Neuron (in vitro differentiated cells): Measurements from ENCODE around the gene NCAM2.
"Not testable (repeated sequence)": the region's sequence is repeated elsewhere in the genome, so short reads cannot be mapped to it uniquely, and the experiment has no call there.

Experiments used
- H2AFZ ChIP-seq: one replicate; pipeline ENCODE4 v1.6.1; 2013; ENCODE audit warnings: low read depth, mild to moderate bottlenecking, inconsistent platforms, low read length, moderate library complexity
- H3K27me3 ChIP-seq: one replicate; pipeline ENCODE4 v1.6.1; 2013; ENCODE audit warnings: low read length; ENCODE audit not compliant: insufficient read depth
- H3K36me3 ChIP-seq: one replicate; pipeline ENCODE4 v1.6.1; 2013; ENCODE audit warnings: low read length; ENCODE audit not compliant: insufficient read depth
- H3K4me1 ChIP-seq: one replicate; pipeline ENCODE4 v1.6.1; 2013; ENCODE audit warnings: low read length; ENCODE audit not compliant: insufficient read depth
- H3K4me3 ChIP-seq: 2 replicates; pipeline ENCODE4 v1.5.1; 2013; ENCODE audit warnings: mild to moderate bottlenecking, low read length, moderate library complexity
- H3K9me3 ChIP-seq: one replicate; pipeline ENCODE4 v1.6.1; 2013; ENCODE audit warnings: low read length

Gene NCAM2

DNA sequence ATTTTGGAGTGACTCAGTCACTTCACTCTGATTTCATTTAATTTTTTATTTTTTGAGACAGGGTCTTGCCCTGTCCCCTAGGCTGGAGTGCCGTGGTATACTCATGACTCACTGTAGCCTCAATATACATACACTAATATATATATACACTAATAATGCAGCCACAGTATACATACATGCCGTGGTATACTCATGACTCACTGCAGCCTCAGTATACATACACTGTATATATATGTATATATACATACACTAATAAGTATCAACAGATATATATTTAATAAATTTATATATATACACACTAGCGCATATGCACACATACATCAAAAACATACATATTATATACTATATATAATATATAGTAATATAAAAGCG, 149.2 kb downstream of the NCAM2 start:
- H3K36me3 ChIP-seq: no peaks in the 10 kb centered on the region
- H3K4me3 ChIP-seq: no peak overlapping the region
- no peaks in the 10 kb centered on the region for H3K9me3 ChIP-seq
- H3K27me3 ChIP-seq: no peaks in the 10 kb centered on the region
- H3K4me1 ChIP-seq: no peaks in the 10 kb centered on the region
- no peak overlapping the region for H2AFZ ChIP-seq

DNA sequence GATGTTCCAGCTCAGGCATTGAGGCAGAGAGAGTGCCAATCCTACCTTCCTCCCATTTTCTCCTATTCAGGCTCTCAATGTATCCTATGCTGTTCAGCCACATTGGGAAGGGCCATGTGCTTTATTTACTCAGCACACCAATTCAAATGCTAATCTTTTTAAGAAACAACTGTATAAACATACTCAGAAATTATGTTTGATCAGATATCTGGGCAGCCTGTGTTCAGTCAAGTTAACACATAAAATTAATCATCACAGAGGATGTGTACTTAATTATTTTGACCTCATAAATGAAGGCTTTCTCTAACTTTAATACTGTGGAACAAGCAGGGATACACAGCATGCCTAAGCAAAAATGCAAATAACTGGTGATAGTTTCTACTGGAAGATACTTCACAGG, 149.8 kb downstream of the NCAM2 start:
- Histone ChIP-seq H2AFZ (no peak overlapping the region), H3K9me3 (no peaks in the 10 kb centered on the region), H3K36me3 (no peaks in the 10 kb centered on the region), H3K4me1 (no peaks in the 10 kb centered on the region), H3K4me3 (no peak overlapping the region), H3K27me3 (no peaks in the 10 kb centered on the region)

DNA sequence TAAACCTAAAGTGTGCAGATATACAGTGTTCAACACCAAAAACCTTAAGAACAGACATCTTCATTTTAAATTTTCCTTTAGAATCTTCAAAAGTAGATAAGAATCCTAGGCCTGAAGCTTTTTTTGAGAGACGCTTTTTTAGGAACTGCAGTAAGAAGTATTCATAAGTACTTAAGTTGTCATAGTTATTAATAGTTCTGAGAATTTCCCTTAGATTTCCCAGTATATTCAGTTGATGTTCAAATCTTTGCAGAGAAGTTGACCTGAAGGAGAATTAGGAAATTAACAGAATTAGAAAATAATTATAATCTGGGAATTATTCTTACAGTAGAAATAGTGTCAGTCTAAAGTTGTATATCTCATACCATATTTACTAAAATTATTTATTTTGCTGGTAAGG, 150.3 kb downstream of the NCAM2 start:
- Histone ChIP-seq H2AFZ (no peak overlapping the region), H3K9me3 (no peaks in the 10 kb centered on the region)

DNA sequence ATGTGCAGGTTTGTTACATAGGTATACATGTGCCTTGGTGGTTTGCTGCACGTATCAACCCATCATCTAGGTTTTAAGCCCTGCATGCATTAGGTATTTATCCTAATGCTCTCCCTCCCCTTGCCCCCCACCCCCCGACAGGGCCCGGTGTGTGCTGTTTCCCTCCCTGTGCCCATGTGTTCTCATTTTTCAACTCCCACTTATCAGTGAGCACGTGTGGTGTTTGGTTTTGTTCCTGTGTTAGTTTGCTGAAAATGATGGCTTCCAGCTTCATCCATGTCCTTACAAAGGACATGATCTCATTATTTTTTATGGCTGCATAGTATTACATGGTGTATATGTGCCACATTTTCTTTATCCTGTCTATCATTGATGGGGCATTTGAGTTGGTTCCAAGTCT, 151.2 kb downstream of the NCAM2 start:
- not testable (repeated sequence) for H2AFZ ChIP-seq, H3K4me3 ChIP-seq, H3K4me1 ChIP-seq, H3K9me3 ChIP-seq, H3K36me3 ChIP-seq, H3K27me3 ChIP-seq

More for the DNA sequence above, 150.3 kb downstream of the NCAM2 start:
- no peaks in the 10 kb centered on the region for H3K27me3 ChIP-seq
- H3K4me3 ChIP-seq: no peak overlapping the region
- no peaks in the 10 kb centered on the region for H3K4me1 ChIP-seq
- no peaks in the 10 kb centered on the region for H3K36me3 ChIP-seq

DNA sequence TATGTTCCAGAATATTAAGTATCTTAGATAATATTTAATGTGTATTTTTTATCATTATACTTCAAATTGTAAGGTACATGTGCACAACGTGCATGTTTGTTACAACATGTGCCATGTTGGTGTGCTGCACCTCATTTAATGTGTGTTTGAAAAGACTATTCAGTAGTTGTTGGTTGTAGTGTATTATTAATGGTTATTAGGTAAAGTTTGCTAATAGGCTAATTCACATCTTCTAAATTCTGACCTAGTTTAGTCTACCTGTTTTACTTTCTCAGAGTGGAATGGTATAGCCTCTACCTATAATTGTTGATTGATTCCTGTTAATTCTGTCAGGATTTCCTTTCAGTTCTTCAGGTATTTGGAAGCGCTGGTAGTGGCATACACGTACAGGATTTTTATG, 153.0 kb downstream of the NCAM2 start:
- Histone ChIP-seq H3K4me3 (no peak overlapping the region), H3K4me1 (no peaks in the 10 kb centered on the region), H3K36me3 (no peaks in the 10 kb centered on the region), H3K9me3 (no peaks in the 10 kb centered on the region), H3K27me3 (no peaks in the 10 kb centered on the region), H2AFZ (no peak overlapping the region)

DNA sequence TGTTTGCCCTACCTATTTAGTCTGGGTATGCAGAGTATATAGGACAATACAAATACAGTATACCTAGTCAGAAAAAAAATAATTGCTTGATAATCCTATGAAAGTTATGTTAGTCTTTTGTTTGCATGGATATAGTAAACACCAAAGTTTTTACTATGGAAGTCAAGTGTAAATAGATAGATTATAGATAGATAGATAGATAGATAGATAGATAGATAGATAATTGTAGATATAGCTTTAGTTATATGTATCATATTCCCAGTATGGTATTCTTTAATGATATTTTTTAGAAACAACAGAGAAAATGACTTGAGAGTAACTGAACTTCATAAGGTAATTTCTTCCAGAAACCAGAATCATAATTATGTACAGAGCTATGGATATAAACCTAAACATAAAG, 158.2 kb downstream of the NCAM2 start:
- no peaks in the 10 kb centered on the region for H3K4me1 ChIP-seq
- H3K27me3 ChIP-seq: no peaks in the 10 kb centered on the region
- H2AFZ ChIP-seq: no peak overlapping the region
- H3K4me3 ChIP-seq: no peak overlapping the region
- no peaks in the 10 kb centered on the region for H3K9me3 ChIP-seq
- H3K36me3 ChIP-seq: no peaks in the 10 kb centered on the region

DNA sequence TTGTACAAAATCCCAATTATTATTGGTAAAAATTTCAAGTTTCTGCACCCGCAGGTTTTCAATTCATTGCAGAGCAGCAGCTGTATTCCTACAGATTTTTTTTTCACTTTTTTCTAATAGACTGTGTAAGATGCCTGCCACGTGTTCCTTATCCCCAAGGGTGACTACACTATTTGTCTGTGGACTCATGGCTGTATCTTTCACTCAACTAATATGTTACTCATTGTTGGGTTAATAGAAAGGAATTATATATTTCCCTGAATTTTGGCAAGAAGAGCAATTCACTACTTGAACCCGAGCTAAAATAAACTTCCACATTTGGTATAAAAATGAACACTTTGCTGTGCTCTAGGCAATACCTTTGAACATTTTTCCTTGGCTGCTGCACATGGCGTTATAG, 158.7 kb downstream of the NCAM2 start:
- Histone ChIP-seq H3K4me1 (no peaks in the 10 kb centered on the region), H3K9me3 (no peaks in the 10 kb centered on the region), H3K4me3 (no peak overlapping the region), H2AFZ (no peak overlapping the region), H3K27me3 (no peaks in the 10 kb centered on the region), H3K36me3 (no peaks in the 10 kb centered on the region)

DNA sequence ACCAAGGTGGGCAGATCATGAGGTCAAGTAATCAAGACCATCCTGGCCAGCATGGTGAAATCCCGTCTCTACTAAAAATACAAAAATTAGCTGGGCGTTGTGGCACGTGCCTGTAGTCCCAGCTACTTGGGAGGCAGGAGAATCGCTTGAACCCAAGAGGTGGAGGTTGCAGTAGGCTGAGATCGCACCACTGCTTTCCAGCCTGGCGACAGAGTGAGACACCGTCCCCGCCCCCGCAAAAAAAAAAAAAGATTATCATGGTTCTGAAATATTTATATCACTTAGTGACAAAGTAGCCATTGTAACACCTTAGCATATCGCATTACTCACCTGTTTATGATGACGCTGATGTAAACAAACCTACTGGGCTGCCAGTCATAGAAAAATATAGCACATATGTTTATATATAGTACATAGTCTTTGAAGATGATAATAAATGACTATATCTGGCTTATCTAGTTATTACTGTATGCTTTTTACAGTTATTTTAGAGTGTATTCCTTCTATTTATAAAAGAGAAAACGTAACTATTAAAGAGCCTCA, 160.2 kb downstream of the NCAM2 start:
- no peaks in the 10 kb centered on the region for H3K9me3 ChIP-seq
- no peak overlapping the region for H3K4me3 ChIP-seq
- H3K27me3 ChIP-seq: no peaks in the 10 kb centered on the region
- no peak overlapping the region for H2AFZ ChIP-seq
- no peaks in the 10 kb centered on the region for H3K36me3 ChIP-seq
- no peaks in the 10 kb centered on the region for H3K4me1 ChIP-seq

DNA sequence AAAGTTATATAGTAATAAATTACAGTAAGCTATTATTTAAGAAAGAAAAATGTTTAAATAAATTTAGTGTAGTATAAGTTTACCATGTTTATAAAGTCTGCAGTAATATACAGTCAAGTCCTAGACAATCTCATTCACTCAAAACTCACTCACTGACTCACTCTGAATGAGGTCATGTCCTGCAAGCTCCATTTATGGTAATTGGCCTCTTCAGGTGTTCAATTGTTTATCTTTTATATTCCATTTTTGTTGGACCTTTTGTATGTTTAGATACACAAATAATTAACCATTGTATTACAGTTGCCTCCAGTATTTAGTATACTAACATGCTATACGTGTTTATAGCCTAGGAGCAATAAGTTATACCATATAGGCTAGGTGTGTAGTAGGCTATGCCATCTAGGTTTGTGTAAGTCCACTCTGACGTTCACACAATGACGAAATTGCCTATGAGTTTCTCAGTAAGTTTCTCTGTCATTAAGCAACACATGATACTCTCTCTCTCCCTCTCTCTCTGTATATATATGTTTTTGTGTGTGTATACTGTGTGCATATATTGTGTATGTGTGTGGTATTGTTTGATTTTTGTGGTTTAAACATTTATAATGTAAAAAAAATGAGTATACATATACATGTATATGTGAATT, 161.2 kb downstream of the NCAM2 start:
- Histone ChIP-seq H2AFZ (no peak overlapping the region), H3K36me3 (no peaks in the 10 kb centered on the region), H3K9me3 (no peaks in the 10 kb centered on the region), H3K27me3 (no peaks in the 10 kb centered on the region), H3K4me3 (no peak overlapping the region), H3K4me1 (no peaks in the 10 kb centered on the region)

DNA sequence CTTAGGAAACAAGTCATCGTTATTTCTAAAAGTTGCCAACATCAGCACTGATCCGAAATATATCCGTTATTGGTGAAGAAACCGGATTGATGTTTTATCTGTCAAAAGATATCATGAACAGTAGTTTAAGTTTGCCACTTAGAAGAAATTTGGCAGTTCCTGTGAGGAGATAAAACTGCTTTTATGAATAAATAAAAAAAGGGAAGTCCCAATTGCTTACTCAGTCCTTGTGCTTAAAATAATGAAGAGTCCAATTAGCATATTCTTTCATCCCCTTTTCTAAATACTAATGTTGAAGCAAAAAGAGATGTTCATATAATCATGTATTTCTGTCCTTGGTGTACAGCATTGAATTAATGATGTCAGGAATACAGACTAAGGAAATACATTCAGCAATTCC, 164.6 kb downstream of the NCAM2 start:
- Histone ChIP-seq H2AFZ (no peak overlapping the region), H3K4me3 (no peak overlapping the region), H3K27me3 (no peaks in the 10 kb centered on the region), H3K36me3 (no peaks in the 10 kb centered on the region), H3K4me1 (no peaks in the 10 kb centered on the region), H3K9me3 (no peaks in the 10 kb centered on the region)

DNA sequence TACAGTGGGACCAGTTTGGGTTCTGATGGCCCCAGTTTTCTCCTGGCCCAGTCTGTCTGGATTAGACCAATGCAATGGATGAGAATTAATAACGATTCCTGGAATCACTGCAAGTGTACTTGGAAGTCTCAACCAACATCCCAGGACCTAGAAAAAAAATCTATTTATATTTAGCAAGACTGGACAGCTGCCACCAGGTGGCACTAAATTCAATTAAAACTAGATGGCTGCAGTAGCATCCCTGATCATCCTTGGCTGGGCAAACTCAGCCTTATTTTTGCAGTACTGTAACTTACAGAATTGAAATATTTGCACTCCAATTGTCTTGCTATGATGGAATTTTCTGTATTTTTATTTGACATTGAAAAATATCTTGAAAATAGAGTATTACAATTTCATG, 165.7 kb downstream of the NCAM2 start:
- no peaks in the 10 kb centered on the region for H3K36me3 ChIP-seq
- no peak overlapping the region for H3K4me3 ChIP-seq
- no peak overlapping the region for H2AFZ ChIP-seq
- no peaks in the 10 kb centered on the region for H3K4me1 ChIP-seq
- no peaks in the 10 kb centered on the region for H3K9me3 ChIP-seq
- no peaks in the 10 kb centered on the region for H3K27me3 ChIP-seq

DNA sequence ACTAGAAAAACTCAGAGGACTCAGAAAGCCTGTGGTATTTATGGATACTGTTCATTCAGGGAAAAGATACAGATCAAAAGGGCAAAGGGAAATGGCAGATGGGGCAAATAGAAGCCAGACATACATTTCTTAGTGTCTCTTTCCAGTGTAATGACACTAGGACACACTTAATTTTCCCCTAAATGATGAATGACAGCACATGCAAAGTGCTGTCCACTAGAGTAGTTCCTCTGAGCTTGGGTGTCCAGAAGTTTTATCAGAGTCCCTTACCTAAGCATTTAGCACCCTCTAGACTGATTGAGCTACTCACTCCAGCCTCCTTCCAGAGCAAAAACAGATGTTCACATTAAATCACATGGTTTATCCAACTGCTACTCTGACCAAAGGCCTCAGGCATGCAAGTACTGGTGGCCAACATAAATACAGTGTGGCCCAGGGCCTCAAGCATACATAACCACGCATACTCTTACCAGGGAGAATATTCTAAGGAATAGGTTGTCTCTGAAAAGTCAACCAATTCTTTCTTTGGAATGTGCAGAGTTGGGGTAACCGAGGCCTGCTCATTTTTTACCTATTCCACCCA, 166.9 kb downstream of the NCAM2 start:
- Histone ChIP-seq H3K27me3 (no peaks in the 10 kb centered on the region), H2AFZ (no peak overlapping the region), H3K4me3 (no peak overlapping the region), H3K4me1 (no peaks in the 10 kb centered on the region), H3K36me3 (no peaks in the 10 kb centered on the region), H3K9me3 (no peaks in the 10 kb centered on the region)

DNA sequence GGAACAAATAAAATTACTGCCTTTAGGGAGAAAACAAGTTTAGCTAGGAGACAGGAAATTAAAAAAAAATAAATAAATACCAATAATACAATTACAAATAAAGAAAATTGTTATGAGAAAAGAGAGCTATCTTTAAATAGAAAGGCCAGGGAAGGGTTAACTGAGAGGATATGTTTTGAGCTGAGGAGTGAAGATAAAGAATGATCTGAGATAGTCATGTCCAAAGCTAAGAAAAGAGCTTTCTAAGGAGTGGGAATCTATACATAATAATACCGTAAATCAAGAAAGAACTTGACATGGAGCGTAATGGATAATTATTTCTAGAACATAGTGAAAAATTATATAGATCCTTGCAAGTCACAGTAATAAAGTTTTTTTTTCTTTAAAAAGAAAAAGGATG, 176.5 kb downstream of the NCAM2 start:
- Histone ChIP-seq H3K4me1 (no peaks in the 10 kb centered on the region), H3K36me3 (no peaks in the 10 kb centered on the region), H3K9me3 (no peaks in the 10 kb centered on the region), H3K27me3 (no peaks in the 10 kb centered on the region), H3K4me3 (no peak overlapping the region), H2AFZ (no peak overlapping the region)

DNA sequence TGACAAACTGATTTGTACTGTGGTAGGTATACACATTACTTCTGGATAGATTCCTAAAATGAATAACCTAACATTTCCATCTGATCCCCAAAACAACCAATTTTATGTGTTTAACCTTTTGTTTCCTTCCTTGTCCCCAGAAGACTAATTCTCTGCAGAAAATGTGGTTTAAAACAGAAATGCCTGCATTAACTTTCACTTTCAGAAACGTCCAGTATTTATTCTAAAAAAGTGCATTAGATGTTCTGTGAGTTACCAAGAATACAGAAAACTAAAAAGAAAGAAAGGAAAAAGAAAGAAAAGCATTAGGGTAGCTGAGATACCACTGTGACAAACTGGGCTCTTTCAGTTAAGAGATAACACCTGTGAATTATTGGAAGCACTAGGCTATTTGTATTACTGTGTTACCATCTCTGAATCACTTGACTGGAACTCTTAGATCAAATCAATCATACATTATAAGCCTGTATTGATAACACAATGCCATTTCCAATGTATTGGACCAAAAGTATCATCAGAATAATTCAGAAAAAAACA, 177.7 kb downstream of the NCAM2 start:
- Histone ChIP-seq H3K4me1 (no peaks in the 10 kb centered on the region), H2AFZ (no peak overlapping the region), H3K9me3 (no peaks in the 10 kb centered on the region), H3K36me3 (no peaks in the 10 kb centered on the region), H3K4me3 (no peak overlapping the region), H3K27me3 (no peaks in the 10 kb centered on the region)
